Stimulated activated CD4-positive, alpha-beta T cell treated with anti-CD3 and anti-CD28 coated beads, Interleukin-2, amount 100 ng/mL, for 4 hours (primary cell): ENCODE measurements around the gene NUP210.

Experiments
- DNase-seq: peaks from one replicate; pipeline ENCODE4 v3.0.0-alpha.2; 2020; ENCODE audit warnings: low read depth

NUP210 gene

DNA sequence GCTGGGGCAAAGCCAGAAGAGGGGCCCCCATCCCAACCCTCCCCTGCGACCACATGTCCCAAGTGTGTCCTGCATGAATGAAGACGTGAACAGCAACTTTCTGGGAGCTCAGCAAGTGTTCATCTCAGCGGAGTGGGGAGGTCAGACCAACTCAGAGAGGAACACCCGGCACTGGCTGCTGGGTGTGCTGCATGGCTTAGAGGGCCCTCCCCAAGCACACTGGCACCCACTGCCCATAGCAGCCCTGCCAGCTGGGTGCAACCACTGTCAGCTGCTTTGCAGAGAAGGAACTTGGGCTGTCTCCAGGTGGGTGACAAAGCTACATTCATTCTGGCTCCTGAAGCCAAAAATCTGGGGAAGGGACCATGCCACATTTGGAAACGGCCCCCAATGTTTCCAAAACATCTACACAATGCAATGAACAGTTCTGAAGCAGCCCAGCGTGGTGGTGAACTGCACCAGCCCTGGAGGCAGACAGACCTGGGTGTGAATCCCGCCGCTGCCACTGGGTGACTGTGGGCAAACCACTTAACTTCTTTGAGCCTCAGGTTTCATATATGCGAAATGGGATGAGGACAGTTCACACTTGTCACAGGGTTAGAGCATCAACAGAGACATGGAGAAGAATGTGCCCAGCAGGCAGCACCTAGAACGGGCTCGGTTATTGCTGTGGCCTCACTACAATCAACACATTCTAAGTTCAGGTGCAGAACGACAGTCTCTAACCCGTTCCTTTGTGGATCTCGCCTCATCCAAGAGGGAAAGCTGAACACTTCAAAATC, 145.4 kb downstream of the NUP210 start:
- no peak for DNase-seq

DNA sequence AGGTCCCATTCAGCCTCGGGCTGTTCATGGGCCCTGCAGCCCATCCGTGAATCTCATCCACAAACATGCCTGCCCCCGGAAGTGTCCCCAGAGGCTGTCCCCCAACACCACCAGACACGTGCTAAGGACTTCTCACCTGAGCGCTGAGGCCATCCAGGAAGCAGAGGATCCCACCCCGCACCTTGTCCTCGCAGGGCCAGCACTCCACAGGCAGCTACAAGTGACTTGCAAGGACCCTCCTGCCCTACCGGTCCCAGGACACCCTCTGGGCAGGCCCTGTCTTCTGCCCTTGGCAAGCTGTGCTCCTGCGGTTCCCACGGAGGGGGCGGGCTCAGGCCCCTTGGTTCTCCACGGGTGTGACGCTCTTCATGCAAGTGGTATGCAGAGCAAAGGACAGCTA, 146.0 kb downstream of the NUP210 start:
- no peak for DNase-seq

DNA sequence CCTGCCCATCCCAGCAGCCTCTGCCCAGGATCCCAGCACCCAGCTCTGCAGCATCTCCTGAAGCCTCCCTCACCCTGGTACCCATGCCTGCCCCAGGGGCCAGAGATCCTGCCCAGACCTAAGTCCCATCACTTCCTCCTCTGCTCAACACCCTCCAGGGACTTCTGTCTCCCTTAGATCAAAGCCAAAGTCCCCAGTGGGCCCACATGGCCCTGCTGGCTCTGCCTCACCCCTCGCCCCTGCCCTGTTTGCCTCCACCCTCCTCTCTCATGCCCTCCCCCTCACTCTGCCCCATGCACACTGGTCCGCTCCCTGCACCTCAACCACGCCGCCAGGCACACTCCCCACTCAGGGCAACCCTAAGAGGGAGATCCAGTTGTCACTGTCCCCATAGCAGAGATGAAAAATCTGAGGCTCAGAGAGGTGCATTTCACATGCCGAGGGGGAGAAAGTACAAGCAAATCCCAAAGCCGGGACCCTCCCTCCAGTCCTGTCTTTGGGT, 146.5 kb downstream of the NUP210 start:
- no peak for DNase-seq

DNA sequence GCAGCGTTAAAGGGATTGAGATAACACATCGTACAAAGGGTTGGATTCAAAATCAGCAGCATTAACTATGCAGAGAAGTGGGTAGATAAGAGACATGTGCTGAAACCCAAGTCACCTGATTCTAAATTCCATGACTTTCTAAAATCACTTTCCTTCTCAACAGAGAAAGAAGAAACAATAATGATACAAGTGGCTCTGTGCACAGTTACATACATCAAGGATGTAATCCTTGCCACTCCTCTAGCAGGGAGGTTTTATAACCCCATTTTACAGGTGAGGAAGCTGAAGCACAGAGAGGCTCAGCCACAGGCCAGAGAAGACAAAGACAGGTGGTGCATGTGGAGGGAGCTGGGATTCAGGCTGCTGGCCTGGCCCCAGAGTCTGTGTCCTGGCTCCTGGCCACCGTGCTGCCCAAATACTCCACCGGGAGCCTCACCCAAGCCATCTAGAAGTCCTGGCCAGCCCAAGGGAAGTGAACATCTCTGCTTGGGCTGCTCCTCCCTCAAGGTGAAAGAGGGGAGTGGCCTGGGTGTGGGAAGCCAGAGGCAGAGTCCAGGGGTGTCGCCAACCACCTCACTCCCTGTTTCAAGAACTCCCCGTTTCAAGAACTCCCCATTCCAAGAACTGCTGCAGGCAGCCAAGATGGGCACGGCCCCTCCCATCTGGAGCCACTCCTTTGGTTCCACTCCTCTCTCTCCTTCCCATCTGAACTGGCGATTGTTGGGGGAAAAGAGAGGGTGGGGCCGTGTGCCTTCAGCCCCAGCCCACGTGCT, 147.1 kb downstream of the NUP210 start:
- DNase-seq: no peak

DNA sequence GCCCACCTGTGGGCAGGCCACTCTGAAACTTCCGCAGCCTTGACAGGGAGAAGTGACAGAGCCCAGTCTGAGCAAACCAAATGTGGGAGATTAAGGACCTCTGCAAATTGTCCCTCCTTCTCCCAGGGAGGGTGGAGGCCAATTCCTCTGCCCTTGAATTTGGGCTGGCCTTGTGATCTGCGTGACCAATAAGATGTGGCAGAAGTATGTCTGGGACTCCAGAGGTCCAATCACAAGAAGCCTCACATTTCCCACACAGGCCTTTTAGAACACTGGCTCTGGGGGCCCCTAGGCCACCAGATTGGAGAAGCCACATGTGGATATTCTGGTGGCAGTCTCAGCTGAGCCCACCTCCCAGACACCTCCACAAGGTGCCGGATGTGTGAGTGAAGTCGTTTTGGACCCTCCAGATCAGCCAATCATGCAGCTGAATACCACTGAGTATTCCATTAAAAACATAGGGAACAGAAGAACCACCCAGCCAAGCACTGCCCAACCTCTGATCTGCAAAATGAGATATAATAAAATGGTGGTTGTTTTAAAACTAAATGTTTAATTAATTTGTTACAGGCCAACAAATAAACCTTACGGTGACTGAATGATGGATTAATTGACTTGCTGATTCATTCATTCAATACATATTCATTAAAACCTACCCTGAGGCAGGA, 150.3 kb downstream of the NUP210 start:
- DNase-seq: no peak

DNA sequence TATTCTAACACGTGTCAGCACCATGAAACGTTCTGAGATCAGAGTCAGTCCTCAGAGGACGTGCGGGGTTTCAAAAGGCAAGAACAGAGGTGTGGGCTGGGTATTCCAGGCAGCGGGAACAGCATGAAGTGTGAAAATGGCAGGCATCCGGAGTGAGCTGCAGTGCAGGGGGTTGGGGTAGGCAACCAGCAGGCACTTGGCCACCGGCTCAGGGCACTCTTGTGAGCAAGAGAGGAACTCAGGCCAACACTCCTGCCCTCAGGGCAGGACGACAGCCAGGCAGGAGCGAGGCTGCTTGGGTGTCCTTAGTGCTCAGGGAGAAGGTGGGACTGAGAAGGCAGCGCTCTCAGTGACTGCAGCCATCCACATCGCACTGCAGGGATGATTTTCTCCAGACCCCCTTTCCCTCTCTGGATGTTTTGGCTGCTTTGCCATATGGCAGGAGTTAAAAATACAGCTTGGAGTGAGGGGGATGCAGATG, 151.1 kb downstream of the NUP210 start:
- DNase-seq: no peak

DNA sequence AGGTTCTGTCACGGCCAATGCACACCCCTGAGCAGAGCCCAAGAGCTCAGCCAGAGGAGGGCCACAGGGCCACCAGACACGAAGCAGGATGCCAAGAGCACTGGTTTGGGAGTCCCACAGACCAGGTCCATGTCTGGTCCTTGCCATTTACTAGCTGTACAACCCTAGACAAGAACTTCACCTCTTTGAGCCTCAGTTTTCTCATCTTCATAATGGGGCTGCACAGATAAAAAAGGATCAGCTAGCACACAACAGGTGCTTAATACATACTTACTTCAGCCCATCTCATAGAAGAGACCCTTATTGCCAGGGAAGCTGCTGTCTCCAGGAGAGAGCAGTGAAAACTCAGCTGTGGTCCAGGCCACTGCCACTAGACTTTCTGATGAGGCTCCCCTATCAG, 152.0 kb downstream of the NUP210 start:
- DNase-seq: no peak

DNA sequence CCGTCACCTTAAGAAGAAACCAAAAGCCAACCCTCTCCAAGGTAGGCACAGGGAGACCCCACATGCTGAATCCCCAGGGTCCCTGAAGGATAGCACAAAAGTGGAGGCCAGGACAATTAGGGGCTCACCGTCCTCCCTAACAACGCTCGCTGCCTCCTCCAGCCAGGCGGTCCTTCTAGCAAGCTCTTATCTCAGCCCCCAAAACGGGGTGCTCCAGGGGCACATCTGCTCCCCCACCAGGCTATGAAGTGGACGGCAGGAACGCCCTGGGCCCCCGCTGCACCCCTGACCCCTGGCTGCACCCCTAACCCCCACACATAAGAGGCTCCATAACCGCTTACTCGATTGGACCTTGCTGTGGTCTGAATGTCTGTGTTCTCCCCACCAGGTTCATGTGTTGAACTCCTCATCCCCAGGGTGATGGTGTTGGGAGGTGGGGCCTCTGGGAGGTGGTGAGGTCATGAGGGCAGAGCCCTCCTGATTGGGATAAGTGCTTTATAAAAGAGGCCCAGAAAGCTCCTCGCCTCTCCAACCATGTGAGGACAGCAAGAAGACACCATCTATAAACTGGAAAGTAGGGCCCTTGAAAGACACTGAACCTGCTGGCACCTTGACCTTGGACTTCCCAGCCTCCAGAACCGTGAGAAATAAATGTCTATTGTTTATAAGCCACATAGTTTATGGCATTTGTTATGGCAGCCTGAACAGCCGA, 153.3 kb downstream of the NUP210 start:
- DNase-seq: no peak
